GM21723 (cell line): ENCODE data around the gene ZXDC.

Experiments
- ATAC-seq: cut with Tn5 transposase; IDR thresholded peaks from one replicate; pipeline ENCODE4 v1.9.1; 2021; ENCODE audit warnings: mild to moderate bottlenecking, moderate library complexity; ENCODE audit not compliant: unreplicated experiment

ZXDC gene

DNA sequence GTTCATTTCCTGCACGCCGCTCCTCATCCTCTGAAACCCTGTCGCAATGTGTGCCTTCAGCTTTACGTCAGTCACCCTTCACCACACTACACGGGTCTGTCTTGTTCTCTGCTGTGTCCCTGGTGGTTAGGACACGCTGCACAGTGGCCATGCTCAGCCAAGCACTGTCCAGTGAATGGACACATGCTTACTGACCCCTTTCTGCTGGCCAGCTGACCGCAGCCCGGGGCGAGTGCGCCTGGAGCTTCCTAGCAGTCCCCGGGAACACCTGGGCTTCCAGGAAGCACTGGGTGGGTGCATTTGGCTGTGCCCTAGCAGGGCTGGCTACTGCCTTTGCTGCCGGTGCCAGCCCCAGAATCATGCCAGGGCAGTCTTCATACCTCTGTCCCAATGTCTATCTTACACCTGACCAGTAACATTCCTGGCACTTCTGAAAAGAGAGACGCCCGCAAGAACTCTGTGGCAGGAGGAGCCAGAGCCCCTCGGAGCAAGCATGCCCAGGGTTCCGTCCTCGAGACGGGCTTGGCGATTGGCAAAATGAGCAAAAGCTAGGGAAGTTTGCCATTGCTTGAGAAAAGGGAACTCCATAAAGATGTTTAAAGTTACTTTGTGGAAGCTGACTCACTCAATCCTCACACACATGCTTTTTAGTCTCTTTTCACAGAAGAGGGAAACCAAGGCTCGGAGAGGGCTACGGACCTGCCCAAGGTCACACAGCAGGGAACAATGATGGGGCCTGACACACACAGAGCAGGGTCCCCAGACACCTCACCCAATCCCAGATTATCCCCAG, 15.7 kb upstream of the ZXDC start:
- ATAC-seq, result no peak

DNA sequence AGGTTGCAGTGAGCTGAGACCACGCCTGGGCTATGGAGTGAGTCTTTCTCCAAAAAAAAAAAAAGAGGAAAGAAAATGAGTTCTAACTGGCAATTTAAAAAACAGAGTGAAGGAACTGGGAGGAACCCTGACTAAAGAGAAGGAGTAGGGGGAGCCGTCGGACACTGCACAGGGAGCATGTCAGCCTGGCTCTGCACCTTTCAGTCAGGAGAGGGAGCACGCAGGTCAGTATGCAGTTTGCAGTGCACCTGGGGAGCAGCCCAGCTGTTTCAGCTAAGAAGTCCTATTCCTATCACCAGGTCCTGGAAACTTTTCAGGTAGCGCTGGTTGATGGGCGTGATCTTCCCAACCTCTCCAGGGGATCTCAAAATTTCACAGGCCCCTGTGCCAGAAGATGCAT, 14.9 kb upstream of the ZXDC start:
- no peak for ATAC-seq

DNA sequence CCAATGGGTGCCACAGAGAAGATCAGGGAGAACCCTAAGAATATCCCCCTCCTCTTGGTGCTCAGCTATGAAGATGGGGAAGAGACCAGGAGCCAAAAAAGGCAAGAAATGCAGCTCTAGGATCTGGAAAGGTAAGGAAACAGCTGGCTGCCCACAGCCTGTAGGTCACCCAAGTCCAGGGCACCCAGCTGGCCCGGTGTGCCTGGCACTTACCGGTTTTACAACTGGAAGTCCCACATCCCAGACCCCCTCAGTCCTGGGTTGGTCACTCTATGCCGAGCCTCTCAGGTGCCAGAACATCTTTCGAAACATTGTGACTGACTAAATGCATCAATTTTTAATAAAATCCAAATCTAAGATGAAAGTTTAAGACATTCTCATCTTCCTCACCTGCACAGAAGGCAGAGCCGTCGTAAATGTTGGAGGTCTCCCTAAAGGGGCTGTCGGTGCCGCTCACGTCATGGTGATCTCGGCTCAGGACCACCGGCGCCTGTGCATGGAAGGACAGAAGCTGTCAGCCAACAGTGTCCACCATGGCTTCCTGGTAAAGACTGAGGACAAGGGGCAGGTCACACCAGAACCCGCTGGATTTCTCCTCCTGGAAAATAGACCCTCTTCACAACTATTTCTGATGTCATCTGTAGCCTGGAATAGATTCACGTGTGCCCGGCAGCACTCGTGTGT, 13.3 kb upstream of the ZXDC start:
- ATAC-seq, result no peak

DNA sequence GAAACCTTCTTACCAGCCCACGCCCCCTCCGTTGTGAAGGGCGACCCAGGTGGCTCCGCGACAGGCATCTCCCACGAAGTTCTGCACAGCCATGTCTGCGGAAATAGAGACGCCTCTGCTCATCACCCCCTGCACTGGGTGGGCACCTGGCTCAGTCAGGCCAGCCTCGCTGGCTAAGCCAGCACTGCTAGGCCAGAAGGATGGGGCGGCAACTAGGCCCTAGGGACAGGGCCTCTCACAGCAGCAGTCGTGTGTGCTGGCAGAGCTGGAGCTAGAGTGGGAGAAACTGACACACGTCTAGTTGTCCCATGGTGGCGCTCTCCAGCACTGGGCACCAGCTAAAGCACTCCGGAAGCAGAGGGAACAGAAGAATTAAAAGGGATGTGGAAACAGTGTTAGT, 12.5 kb upstream of the ZXDC start:
- ATAC-seq, result no peak

DNA sequence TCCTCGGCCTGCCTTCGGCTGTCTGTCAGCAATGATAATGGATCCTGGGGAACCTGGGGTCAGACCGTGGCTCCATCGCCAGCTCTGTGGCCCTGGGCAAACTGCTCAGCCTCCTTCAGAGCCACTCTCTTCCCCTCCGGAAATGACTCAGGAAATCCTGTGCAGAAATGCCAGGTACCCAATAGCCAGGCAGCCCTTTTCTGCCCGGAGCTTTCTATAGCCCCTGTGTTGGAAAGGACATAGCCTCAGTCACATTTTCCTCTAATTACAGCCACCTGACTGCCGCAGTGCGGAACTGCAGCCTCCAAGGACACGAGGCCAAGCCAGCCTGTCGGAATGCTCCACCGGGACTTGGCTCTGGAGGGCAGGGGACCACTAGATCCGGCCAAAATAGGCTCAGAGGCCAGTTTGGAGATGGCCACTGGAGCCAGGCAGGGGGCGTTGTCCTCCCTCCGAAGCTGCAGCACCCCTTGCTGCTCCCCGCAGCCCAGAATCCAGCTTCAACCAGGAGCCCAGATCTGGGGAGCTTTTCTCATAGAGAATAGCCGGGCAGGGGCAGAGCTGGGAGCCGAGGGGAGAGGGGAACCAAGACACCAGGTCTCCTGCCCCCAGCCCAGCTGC, 11.6 kb upstream of the ZXDC start:
- ATAC-seq, result no peak

DNA sequence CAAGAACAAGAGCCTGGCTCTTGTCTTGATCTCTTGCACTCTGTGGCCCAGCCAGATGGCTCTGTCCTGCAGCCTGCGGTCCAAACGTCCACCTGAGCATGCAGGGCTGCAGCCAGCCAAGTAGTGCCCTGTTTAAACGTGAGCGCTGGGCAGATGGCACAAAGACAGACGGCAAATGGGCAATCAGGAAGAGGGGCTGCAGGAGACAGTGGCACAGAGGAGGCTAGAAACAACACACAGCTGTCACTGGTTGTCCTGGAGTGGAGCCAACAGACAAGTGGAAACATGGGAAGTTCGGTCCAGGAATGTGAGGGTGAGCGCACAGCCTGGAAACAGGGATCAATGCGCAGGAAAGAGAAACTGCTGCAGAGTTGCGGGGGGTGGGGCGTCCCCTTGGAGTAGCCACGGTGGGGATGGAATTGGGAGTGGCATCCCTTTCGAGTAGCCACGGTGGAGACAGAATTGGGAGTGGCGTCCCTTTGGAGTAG, 10.7 kb upstream of the ZXDC start:
- ATAC-seq, result no peak

DNA sequence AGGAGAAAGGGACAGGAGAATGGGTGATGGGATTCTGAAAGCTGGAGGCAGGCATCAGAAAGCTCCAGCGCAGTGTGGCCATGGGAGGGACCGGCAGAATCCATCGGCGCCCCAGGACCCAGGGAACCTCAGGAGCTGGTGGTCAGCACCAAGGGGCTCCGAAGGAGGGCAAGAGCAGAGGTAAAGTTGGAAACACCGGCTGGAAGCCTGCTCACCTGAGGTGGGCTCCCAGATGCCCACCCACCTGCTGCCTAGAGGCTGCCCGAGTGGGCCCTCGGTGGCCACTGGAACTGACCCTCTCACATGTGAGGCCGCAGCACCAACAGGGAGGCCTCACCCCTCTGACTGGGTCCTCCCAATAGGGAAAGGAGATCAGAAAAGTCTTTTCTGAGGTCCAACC, 10.3 kb upstream of the ZXDC start:
- ATAC-seq, result no peak

DNA sequence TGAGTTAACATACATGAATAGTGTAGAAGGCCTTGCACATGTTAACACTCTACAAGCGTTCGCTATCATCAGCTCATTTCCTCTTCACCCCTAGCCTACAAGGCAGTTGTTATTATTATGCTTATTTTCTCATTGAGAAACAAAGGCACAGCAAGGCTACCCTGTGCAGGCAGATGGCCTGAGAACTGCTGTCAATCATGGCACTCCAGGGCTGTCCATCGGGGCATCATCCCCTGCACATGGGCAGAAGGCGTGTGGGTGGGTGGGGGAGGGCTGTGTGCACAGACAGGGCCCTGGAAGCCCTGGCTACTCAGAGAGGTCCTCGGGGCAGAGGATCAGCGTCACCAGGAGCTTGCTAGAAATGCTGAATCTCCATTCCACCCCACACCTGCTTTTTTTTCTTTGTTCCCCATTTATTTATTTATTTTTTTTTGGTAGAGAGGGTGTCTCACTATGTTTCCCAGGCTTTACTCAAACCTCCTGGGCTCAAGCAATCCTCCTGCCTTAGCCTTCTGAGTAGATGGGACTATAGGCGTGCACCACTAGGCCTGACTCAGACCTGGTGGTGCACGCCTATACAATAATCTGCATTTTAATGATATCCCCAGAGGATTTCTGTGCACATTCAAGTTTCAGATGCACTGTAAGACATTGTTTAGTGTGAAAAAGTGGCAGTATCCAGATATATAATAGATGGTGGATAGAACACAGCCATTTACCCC, 9.6 kb upstream of the ZXDC start:
- ATAC-seq, result no peak

DNA sequence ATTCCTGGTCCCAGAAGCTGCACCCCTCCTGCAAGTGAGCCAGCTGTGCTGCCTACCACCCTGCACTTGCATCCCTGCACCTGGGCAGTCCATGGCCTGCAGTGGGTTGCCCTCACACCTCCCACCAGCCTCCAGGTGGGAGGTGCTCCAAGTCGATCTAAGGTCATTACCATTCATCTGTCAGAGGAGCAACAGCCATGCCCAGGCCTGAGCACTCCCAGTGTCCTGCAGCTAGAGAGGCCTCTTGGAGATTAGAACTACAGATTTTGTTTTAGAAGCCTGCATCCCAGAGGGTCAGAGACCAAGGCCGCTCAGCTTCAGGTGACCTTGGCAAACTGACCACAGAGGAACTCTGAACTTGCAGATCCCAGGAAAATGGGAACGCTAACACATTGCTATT, 9.0 kb upstream of the ZXDC start:
- ATAC-seq, result no peak

DNA sequence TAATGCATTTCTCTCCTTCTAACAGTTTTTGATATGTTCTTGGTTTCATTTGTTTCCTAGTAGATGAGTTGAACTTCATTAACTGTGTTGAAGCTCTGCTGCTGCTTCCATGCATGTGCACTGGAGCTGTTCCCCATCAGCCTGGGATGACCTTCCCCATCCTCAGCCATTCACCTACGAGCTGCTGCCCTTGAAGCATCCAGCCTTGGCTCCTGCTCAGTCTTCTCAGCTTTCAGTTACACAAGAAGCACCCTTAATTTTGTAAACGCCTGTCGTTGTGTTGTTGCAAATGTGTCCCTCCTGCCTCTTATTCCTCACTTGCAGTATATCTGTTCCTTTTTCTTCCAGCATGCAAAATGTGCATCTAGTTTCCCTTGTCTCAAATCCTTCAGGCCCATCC, 8.5 kb upstream of the ZXDC start:
- no peak for ATAC-seq

DNA sequence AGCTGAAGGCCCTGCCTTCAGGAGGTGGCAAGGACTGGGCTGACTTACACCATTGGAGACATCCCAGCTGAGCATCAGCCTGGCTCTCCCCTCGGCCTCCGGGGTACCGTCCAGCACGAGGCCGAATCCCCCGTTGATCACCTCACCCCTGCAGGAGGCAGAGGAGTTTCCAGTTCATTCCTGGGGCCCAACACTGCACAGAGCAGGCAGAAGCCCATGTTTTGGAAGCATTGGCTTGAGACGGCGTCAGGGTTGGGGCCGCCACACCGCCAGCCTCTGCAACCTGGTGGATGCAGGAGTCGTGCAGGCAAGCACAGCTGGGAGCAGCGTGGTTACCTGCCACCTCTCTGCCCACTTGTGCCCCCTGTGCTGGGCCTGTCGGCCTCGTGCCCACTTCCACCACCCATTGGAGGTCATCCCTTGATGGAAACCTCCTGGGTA, 7.7 kb upstream of the ZXDC start:
- no peak for ATAC-seq

DNA sequence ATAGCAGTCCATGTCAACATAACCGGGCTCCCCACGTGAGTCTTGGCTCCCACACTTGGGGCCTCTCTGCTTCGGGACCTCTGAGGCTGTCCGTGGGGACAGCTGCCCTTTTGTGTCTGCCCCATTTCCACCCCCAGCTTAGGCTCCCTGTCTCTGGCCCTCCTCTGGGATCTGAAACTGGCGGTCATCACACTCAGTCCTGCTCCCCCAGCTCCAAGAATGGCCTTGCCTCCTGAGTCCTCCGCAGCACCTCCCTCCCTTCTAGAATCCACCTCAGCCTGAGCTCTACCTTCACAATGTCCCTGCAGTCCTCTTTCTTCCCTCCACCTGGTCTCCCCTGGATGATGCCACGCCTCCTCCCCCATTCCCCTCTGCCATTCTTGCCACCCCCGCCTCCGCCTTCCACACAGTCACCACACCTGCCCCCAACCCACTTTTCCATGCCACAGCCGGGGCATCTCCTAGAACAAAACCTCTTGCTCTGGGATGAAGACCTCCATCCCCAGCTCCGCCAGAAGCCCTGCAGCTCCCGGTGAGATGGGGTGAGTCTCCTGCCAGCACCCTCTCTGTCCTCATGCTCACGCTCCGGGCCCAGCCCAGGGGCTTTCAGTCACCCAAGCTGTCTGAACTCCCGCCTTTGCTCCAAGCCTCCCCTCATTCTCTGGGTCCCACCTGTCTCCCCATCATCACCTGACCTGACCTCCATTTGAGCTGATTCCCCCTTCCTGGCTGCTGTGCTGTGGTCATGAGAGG, 7.0 kb upstream of the ZXDC start:
- no peak for ATAC-seq

DNA sequence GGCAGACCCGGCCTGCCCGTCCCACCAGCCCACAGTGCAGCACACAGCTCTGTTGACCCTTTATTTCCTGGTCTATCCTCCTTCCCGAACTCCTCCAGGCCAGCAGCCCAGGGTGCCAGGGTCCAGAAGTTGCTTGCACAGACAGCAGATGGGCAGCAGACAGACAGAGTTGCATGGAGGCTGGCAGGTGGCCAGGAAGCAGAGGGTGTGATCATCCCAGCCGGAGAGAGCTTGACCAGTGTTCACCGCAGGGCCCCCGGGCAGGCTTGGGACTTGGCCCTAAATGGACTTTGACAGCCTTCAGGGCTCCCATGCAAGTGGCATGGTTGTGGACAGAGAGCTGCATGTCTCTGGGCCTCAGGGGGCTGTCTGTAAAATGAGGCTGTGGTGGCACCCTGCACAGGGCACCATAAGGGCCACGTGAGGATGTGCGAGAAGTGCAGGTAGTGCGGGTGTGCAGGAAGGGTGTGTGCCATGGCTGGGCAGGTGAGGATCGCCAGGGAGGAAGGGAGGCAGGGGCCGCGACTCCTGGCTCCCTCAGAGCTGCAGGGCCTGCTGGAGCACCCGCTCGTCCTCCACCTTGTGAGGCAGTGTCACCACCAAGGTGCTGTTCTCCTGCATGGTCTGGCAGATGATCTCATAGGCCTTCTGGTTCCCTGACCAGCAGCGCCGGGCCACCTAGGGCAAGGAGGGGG, 6.3 kb upstream of the ZXDC start:
- no peak for ATAC-seq

DNA sequence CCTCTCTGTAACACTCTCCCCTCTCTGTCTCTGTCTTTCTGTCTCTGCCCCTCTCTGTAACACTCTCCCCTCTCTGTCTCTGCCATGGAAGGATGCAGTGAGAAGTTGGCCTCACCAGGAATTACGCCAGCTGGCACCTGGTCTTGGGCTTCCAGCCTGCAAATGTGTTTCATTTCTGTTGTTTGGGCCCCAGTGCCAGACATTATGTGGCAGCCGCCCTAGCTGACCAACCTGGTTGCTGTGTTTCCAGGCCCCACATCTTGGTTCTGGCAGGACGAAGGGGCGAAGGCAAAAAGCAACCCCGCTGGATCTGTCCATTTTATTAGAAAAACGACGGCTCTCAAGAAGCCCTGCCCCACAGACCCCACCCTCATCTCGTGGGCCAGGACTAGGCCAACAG, 5.2 kb upstream of the ZXDC start:
- no peak for ATAC-seq

DNA sequence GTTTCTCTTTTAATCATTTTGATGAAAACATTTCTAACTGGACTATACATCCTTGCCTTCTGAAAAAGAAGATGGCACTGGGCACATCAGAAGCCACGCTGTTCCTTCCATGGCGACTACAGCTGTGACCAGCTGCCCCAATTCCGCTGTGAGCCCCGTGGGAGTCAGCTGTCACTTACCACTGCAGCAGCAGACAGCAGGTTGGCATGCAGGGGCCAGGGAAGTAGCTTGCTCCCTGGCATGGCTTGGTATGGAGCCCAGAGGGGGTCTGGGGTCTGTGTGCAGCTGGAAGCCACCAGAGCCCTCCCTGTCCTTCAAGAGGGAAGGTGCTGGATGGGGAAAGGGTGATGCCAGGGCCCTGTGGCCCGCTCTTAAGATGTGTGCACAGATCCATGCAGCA, 4.5 kb upstream of the ZXDC start:
- ATAC-seq, result no peak

DNA sequence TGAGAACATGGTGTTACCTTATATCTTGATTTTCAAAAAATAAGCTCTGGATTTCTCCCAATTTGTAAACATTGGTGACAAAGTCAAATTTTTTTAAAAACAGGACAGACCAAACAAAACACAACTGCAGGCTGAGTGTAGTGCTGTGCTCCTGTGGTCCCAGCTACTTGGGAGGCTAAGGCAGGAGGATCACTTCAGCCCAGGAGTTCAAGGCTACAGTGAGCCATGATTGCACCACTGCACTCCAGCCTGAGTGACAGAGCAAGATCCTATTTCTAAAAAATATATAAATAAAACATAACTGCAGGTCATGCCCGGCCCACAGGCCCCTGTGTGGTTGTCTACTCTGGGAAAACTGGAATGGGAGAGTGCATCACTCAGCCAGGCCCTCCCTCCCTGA, 4.0 kb upstream of the ZXDC start:
- ATAC-seq, result no peak

DNA sequence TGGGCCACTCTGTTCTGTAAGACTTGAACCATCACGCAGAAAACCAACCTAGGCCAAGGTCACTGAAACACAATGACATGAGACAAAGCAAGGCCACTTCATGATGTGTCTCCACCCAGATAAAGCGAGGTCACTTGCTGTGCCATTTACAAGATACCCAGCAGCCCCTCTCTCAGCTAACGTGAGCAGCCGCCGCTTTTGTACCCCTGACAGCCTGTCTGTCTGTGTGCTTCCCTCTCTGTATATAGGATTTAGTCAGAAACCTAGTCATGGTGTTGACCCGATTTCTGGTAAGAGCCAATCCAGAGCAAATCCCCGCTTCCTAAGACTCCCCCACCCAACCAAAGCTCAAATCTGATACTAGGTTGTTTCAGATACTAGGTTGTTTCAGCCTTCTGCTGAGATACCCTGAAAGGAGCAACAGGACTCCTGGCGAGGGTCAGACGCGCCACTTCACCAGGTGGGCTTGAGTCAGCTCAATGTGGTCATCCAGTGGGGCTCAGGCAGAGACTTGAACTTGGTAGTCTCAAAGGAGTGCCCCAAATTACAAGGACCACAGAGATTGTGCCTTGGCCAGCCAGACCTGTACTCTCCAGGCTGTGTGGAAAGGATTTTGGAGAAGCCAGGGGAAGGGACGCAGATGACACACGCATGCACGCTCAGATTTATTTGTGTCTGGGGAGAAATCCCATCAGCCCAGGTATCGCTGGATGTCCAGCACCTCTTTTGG, 3.1 kb upstream of the ZXDC start:
- no peak for ATAC-seq

DNA sequence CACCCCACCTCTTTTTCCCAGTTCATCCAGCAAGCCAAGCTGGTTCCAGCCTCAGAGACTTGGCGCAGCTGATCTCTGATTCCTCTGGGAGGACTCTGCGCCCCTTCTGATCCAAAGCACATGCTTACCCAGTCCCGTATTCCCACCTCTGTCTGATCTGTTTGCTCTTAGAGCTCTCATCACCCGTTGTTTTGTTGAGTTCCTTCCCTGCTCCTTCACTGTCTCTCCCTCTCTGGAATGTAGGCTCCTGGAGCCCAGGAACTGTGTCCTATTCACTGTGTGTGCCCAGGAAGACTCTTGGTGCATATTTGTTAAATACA, 1.3 kb upstream of the ZXDC start:
- no peak for ATAC-seq

DNA sequence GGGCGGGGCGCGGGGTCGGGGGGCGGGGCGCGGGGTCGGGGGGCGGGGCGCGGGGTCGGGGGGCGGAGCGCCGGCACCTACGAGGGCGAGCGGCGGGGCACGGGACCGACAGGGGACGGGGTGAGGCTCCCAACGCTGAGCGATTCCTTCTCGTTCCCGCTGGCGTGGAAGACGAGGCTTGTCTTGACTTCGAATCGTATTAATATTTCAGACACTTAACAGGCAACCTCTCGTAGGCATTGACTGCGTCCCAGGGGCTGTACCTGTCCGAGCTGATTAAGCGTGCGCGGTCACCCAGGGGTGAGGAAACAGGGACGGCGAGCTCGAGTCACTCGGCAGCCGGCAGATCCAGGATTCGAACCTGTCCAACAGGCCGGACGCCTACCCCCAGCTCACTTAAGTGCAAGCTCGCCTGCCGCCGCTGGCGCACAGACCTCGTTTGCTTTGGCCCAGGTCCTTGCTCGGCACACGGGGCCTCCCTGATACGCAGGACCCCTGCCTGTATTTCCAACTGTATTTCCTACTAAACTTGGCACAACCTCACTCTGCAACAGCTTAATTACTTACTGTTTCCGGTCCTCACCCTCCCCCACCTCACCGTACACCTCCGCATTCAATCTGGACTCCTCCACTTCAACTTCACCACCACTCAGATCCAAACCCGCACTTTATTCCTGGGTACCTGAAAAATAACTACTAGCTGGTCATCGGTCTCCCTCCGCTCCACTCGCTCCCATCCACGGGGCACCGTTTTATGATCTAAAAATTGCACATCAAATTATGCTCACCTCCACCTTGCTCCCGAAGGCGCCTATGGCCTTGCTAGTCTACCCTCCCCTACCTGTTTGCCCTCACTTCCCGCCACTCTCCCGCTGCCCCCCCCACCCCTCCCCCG, 722 bp upstream of the ZXDC start:
- ATAC-seq, result peak; percentile 35
